GM23338 (cell line): Measurements from ENCODE around the gene DNAJC7. TPM values are rescaled to one million over a fixed set of nuclear protein-coding genes. Genes with fewer than 3 reads are reported as not detected.

Experiments used
- ATAC-seq: fragments of 200-7000 bp; cut with Tn5 transposase; 3 replicates; pipeline ENCODE4 v1.9.1; 2020
- DNase-seq: peaks from one replicate; pipeline ENCODE4 v3.0.0-alpha.2; 2015; ENCODE audit warnings: low spot score
- H2AFZ ChIP-seq: fragments of 200-600 bp; sonication (generic); 2 replicates; pipeline ENCODE4 v1.8.0; 2016; ENCODE audit warnings: antibody characterized with exemption, mild to moderate bottlenecking, moderate library complexity
- H3F3A ChIP-seq: fragments of 200-600 bp; sonication (generic); replicated peaks from 2 replicates; pipeline ENCODE4 v1.8.0; 2017; ENCODE audit warnings: antibody characterized with exemption, mixed run types, low read depth
- H3K27ac ChIP-seq: fragments of 200-600 bp; sonication (generic); 2 replicates; pipeline ENCODE4 v1.6.1; 2016; ENCODE audit warnings: low read depth
- H3K27me3 ChIP-seq: fragments of 200-600 bp; sonication (generic); 2 replicates; pipeline ENCODE4 v1.8.0; 2016; ENCODE audit warnings: mild to moderate bottlenecking, mixed run types, moderate library complexity; ENCODE audit not compliant: insufficient read depth
- H3K36me3 ChIP-seq: fragments of 200-600 bp; sonication (generic); 2 replicates; pipeline ENCODE4 v1.8.0; 2016; ENCODE audit warnings: mild to moderate bottlenecking; ENCODE audit not compliant: insufficient read depth
- H3K4me1 ChIP-seq: fragments of 200-600 bp; sonication (generic); 2 replicates; pipeline ENCODE4 v1.8.0; 2016; ENCODE audit warnings: mild to moderate bottlenecking, moderate library complexity; ENCODE audit not compliant: insufficient read depth
- H3K4me2 ChIP-seq: fragments of 200-600 bp; sonication (generic); 2 replicates; pipeline ENCODE4 v1.7.1; 2017; ENCODE audit warnings: mixed run types
- H3K4me3 ChIP-seq: fragments of 200-600 bp; sonication (generic); 2 replicates; pipeline ENCODE4 v1.6.1; 2016; ENCODE audit warnings: mixed run types
- H3K79me2 ChIP-seq: fragments of 200-600 bp; sonication (generic); replicated peaks from 2 replicates; pipeline ENCODE4 v1.8.0; 2017; ENCODE audit warnings: mild to moderate bottlenecking; ENCODE audit not compliant: insufficient read depth
- H3K9me2 ChIP-seq: fragments of 200-600 bp; sonication (generic); 2 replicates; pipeline ENCODE4 v1.8.0; 2017; ENCODE audit not compliant: insufficient read depth
- H4K20me1 ChIP-seq: fragments of 200-600 bp; sonication (generic); replicated peaks from 2 replicates; pipeline ENCODE4 v1.8.0; 2017; ENCODE audit warnings: mild to moderate bottlenecking; ENCODE audit not compliant: insufficient read depth
- H3K27ac Mint-ChIP-seq: 2 replicates; pipeline ENCODE4 v1.8.0; 2020; ENCODE audit warnings: inconsistent platforms, mild to moderate bottlenecking, moderate library complexity, mixed read lengths
- H3K27me3 Mint-ChIP-seq: 3 replicates; pipeline ENCODE4 v1.8.0; 2022; ENCODE audit warnings: low read depth, mild to moderate bottlenecking, moderate library complexity, mixed read lengths, inconsistent platforms; ENCODE audit not compliant: insufficient read depth, poor library complexity
- H3K36me3 Mint-ChIP-seq: 3 replicates; pipeline ENCODE4 v1.8.0; 2021; ENCODE audit warnings: low read depth, mild to moderate bottlenecking, inconsistent platforms, moderate library complexity, mixed read lengths
- H3K4me1 Mint-ChIP-seq: 3 replicates; pipeline ENCODE4 v1.8.0; 2020; ENCODE audit warnings: mild to moderate bottlenecking, inconsistent platforms, mixed read lengths
- H3K4me3 Mint-ChIP-seq: 3 replicates; pipeline ENCODE4 v1.8.0; 2021; ENCODE audit warnings: moderate library complexity, mild to moderate bottlenecking, inconsistent platforms, mixed read lengths
- H3K9me3 Mint-ChIP-seq: 3 replicates; pipeline ENCODE4 v1.8.0; 2020; ENCODE audit warnings: moderate library complexity, mild to moderate bottlenecking, inconsistent platforms, mixed read lengths
- CTCF ChIP-seq, 2 experiments: fragments of 200-600 bp in 1 of 2; sonication (generic) in 1 of 2; conservative IDR thresholded peaks; 2 replicates each; pipeline versions ENCODE4 v1.5.1 to v1.6.1; 2016 to 2017; ENCODE audit warnings: antibody characterized with exemption in 2 of 2, low read depth in 2 of 2, mild to moderate bottlenecking in 2 of 2, moderate library complexity in 1 of 2
- ETS1 ChIP-seq: IDR thresholded peaks from 2 replicates; pipeline ENCODE4 v1.6.1; 2016; ENCODE audit warnings: antibody characterized with exemption
- EZH2 ChIP-seq: fragments of 200-600 bp; sonication (generic); IDR thresholded peaks from one replicate; pipeline ENCODE4 v1.8.0; 2017; ENCODE audit warnings: antibody characterized with exemption, mild to moderate bottlenecking, low read depth; ENCODE audit not compliant: unreplicated experiment
- EZH2phosphoT487 ChIP-seq: fragments of 200-600 bp; sonication (generic); IDR thresholded peaks from one replicate; pipeline ENCODE4 v1.8.1; 2018; ENCODE audit warnings: antibody characterized with exemption; ENCODE audit not compliant: unreplicated experiment
- JUNB ChIP-seq: IDR thresholded peaks from one replicate; pipeline ENCODE4 v1.6.1; 2016; ENCODE audit warnings: antibody characterized with exemption; ENCODE audit not compliant: unreplicated experiment
- NANOG ChIP-seq: IDR thresholded peaks from 2 replicates; pipeline ENCODE4 v1.6.1; 2016; ENCODE audit warnings: antibody characterized with exemption, borderline replicate concordance
- POLR2AphosphoS5 ChIP-seq: IDR thresholded peaks from 2 replicates; pipeline ENCODE4 v1.6.1; 2016; ENCODE audit warnings: antibody characterized with exemption, low read depth
- REST ChIP-seq: IDR thresholded peaks from one replicate; pipeline ENCODE4 v1.6.1; 2018; ENCODE audit warnings: antibody characterized with exemption; ENCODE audit not compliant: unreplicated experiment
- ZNF114 ChIP-seq: fragments of 250-450 bp; sonication (Bioruptor Pico); IDR thresholded peaks from 2 replicates; pipeline ENCODE4 v1.5.0; 2020; ENCODE audit warnings: mild to moderate bottlenecking, moderate library complexity
- polyA plus RNA-seq: library from polyadenylated mRNA; unstranded; fragments of >200 nt; fragmentation: Nextera tagmentation; extraction: Ambion mirVana; gene quantifications from 2 replicates; pipeline ENCODE4 v1.2.1, GENCODE V29; 2016
- total RNA-seq: library from RNA; depleted of rRNA; stranded (reverse); fragments of >200 nt; shearing (Covaris generic); gene quantifications from 2 replicates; pipeline ENCODE4 v1.2.3, GENCODE V29; 2014

Gene DNAJC7
- total and polyA plus RNA-seq, 2 experiments from 2014 or later = 139 to 141 TPM

GRCh38 chr17:42027961-42028790 is 10.9 kb upstream of the DNAJC7 start:
- Mint-ChIP-seq H3K27me3 (peaks cover 14% of the 10 kb centered on the region), H3K36me3 (peaks cover 17% of the 10 kb centered on the region), H3K4me1 (peaks cover 29% of the 10 kb centered on the region), H3K27ac (peak overlapping the region; percentile 75; the same call in 1 of the 2 replicates), H3K9me3 (no peaks in the 10 kb centered on the region; the same call in 2 of the 3 replicates), H3K4me3 (peak overlapping the region; percentile 43; the same call in 2 of the 3 replicates)
- peak; percentile 87 for ATAC-seq
- Histone ChIP-seq H3F3A (peaks cover 15% of the 10 kb centered on the region; the same call in 1 of the 2 replicates), H4K20me1 (no peaks in the 10 kb centered on the region; the same call in 1 of the 2 replicates), H3K79me2 (no peaks in the 10 kb centered on the region), H3K36me3 (no peaks in the 10 kb centered on the region; the same call in 1 of the 2 replicates), H3K9me2 (no peaks in the 10 kb centered on the region), H3K27me3 (no peaks in the 10 kb centered on the region), H2AFZ (peak overlapping the region; percentile 15), H3K4me2 (peak overlapping the region; percentile 1; the same call in 1 of the 2 replicates), H3K4me1 (peaks cover 5% of the 10 kb centered on the region; the same call in 1 of the 2 replicates), H3K4me3 (no peak overlapping the region), H3K27ac (no peak overlapping the region)
- TF ChIP-seq CTCF (conservative IDR thresholded peaks at IDR 0.05; ENCODE audit: low read depth in 2 of 2) = peak; percentile 56 to 87
- TF ChIP-seq EZH2phosphoT487 = no peak
- DNase-seq = peak; percentile 92

- ATAC-seq = no peak
- peaks cover 5% of the 10 kb centered on the region; the same call in 1 of the 2 replicates for H3K4me1 ChIP-seq
- TF ChIP-seq REST (no peak), EZH2phosphoT487 (no peak), ZNF114 (CRISPR knock-in tag) (no peak), JUNB (no peak), POLR2AphosphoS5 (no peak), ETS1 (no peak), NANOG (no peak), EZH2 (no peak), CTCF (conservative IDR thresholded peaks at IDR 0.05; ENCODE audit: low read depth in 2 of 2) (no peak)
Observed at GRCh38 chr17:42027590-42027889, 10.3 kb upstream of the DNAJC7 start.

More at GRCh38 chr17:42027590-42027889, 10.3 kb upstream of the DNAJC7 start:
- Mint-ChIP-seq H3K27me3 (peaks cover 14% of the 10 kb centered on the region), H3K9me3 (no peaks in the 10 kb centered on the region; the same call in 2 of the 3 replicates), H3K4me3 (no peak overlapping the region), H3K4me1 (peaks cover 29% of the 10 kb centered on the region), H3K36me3 (peaks cover 23% of the 10 kb centered on the region), H3K27ac (no peak overlapping the region)
- DNase-seq = no peak
- Histone ChIP-seq H3K4me3 (no peak overlapping the region), H3K79me2 (no peaks in the 10 kb centered on the region), H3K4me2 (no peak overlapping the region), H2AFZ (no peak overlapping the region), H3K27me3 (no peaks in the 10 kb centered on the region), H3K9me2 (no peaks in the 10 kb centered on the region), H3K27ac (no peak overlapping the region), H3F3A (peaks cover 19% of the 10 kb centered on the region; the same call in 1 of the 2 replicates), H4K20me1 (no peaks in the 10 kb centered on the region; the same call in 1 of the 2 replicates), H3K36me3 (peaks cover under 1% of the 10 kb centered on the region; the same call in 1 of the 2 replicates)
